HG03060 (cell line): ENCODE results near the gene CSPG4.

Source experiments
- ATAC-seq: cut with Tn5 transposase; IDR thresholded peaks from one replicate; pipeline ENCODE4 v1.9.1; 2021; ENCODE audit warnings: low read depth, moderate number of reproducible peaks; ENCODE audit not compliant: unreplicated experiment

The CSPG4 gene

DNA sequence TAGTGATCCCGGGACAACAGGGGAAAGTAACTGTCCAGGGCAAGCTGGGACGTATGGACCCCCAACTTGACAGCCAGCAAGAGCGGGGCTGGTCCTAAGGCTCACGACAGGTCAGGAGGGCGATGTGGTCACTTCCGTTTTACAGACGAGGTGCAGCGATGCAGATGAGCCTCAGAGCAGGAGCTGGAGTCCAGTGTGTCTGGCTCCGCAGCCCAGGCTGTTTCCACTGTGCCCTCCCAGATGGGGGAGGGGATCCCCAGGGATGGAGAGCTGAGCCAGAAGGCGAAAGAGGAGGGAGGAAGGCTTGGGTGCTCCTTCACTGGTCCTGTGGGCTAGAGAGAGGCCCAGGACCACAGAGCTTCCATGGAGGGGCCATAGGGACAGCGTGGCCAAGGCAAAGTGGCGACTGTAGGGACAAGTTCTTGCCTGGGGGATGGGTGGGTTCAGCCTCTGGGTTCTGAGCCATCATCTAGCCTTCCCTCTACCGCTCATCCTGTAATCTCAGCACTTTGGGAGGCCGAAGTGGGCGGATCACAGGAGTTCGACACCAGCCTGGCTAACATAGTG, 59.2 kb downstream of the CSPG4 start:
- ATAC-seq, result no peak

GRCh38 chr15:75651810-75652543, 60.7 kb downstream of the CSPG4 start:
- no peak for ATAC-seq

- ATAC-seq, result no peak
These were observed 61.5 kb downstream of the CSPG4 start for GRCh38 chr15:75650908-75651809.

- ATAC-seq, result no peak
These were observed 62.8 kb downstream of the CSPG4 start for GRCh38 chr15:75649848-75650247.

- ATAC-seq, result no peak
These were observed 63.4 kb downstream of the CSPG4 start for GRCh38 chr15:75649045-75649761.

GRCh38 chr15:75648156-75649000, 64.3 kb downstream of the CSPG4 start:
- no peak for ATAC-seq

- no peak for ATAC-seq
These were observed 65.1 kb downstream of the CSPG4 start, which contains the start of gene SNX33 for GRCh38 chr15:75647370-75648155. Gene SNX33, plus strand, starts transcription at chr15:75647912. Its CDS starts 1,191 bp downstream, at chr15:75649103.

DNA sequence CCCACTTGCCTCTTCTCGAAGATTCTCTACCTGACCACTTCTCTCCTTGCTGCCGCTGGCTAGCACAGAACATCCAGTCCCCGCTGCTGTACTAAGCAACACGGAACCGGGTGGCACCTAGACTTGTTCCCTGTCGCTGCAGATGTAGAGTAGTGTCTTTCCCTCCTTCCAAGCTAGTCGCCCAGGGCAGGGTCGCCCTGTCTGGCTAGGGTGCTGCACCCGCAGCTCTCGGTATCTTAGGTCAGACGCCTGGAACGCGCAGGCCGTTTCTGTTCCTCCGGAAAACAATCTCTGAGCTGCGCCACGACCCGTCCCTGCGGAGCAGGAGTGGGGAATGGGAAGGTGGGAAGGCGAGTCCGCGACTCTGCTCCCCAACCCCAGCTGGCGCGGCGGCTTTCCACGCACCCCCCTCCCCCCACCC, 65.7 kb downstream of the CSPG4 start:
- no peak for ATAC-seq

- no peak for ATAC-seq
These were observed 66.3 kb downstream of the CSPG4 start for GRCh38 chr15:75646112-75646943.

- ATAC-seq, result no peak
These were observed 68.3 kb downstream of the CSPG4 start for GRCh38 chr15:75644376-75644775.

- ATAC-seq, result no peak
These were observed 71.0 kb downstream of the CSPG4 start for GRCh38 chr15:75641603-75642002.

GRCh38 chr15:75641179-75641503, 71.5 kb downstream of the CSPG4 start:
- ATAC-seq, result no peak

DNA sequence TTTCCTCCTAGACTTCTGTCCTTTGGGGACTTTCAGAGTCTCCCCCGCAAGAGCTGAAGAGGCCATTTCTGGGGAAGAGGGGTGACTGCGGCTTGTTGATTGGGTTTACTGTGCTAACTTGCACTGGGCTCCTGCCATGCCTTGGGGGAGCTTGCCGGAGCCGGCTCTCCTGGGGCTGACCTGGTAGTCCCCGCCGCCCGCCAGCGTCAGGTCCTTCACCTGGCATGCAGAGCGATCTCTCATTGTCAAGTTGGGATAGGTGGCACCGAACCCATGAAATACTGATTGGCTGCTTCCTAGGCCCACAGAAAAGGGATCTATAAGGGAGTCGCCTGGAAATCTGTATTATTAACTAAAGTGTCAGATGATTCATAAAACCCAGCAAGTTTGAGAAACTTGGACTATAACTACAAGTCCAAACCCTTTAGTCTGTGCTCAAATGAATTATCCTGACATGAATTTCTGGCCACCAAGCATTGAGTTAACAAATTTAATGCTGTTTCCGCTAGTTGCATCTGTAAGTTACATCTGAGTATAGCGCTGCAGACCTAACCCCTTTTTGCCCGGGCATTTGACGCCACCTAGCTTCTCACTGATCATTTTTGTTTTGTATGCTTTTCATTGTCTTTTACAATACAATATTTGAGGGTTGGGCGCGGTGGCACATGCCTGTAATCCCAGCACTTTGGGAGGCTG, 72.0 kb downstream of the CSPG4 start:
- ATAC-seq, result peak; percentile 11

- ATAC-seq, result peak; percentile 76
These were observed 72.8 kb downstream of the CSPG4 start, which contains the start of gene IMP3 for GRCh38 chr15:75639709-75640482. Gene IMP3, minus strand, starts transcription at chr15:75640224. Its CDS starts 56 bp downstream, at chr15:75640168.

DNA sequence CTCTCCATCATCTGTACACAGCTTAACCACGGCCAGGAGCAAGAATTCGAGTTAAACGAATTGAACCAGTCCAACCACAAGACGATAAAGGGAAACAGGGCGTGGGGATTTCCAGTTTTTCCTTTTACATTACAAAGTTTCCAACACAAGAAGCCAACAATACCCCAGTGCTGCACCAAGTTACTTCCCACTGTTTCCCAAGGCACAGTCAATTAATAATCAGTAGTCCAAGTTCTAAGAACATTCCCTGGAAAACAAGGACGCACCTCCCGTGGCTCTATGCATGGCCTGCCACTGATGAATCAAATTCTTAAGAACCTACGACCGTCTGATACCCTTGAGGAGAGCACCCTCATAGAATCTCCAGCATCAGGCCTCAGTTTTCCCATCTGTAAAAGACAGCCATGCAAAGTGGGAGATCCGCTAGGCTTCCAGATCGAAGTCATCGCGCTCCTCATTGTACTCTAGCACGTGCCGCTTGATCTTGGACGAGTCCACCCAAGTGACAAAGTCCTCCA, 73.4 kb downstream of the CSPG4 start:
- ATAC-seq, result no peak

- ATAC-seq, result no peak
These were observed 75.2 kb downstream of the CSPG4 start for GRCh38 chr15:75637245-75638009.
